Esophagus muscularis mucosa (tissue), 3 donors: ENCODE data around the gene CCDC177.

Experiments used
- CTCF ChIP-seq, 3 experiments: fragments of 200-600 bp in 2 of 3; fragments of 450-650 bp in 1 of 3; sonication (generic) in 2 of 3; IDR thresholded peaks; one replicate each; pipeline ENCODE4 v1.5.1; 2017 to 2019; ENCODE audit warnings: antibody characterized with exemption in 3 of 3, mild to moderate bottlenecking in 2 of 3, moderate library complexity in 1 of 3
- POLR2A ChIP-seq: fragments of 450-650 bp; IDR thresholded peaks from one replicate; pipeline ENCODE4 v1.6.1; 2017; ENCODE audit warnings: antibody characterized with exemption, moderate library complexity, mild to moderate bottlenecking, low read depth

DNA sequence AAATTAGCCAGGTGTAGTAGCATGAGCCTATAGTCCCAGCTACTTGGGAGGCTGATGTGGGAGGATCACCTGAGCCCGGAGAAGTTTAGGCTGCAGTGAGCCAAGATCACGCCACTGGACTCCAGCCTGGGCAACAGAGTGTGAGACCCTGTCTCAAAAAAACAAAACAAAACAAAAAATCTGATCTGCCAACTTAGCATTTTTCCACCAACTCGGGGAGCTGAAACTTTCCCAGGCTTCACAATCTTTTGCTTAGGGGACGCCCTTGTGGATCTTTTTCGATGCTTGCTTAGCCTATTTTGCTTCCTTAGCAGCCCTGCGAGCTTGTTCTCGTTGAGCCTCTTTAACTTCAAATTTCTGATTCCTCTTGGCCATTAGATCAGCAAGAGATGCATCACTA lies 13.8 kb downstream of the CCDC177 start:
- no peak for TF ChIP-seq CTCF (IDR thresholded peaks at IDR 0.05)
- TF ChIP-seq POLR2A, result no peak
